Stimulated activated CD8-positive, alpha-beta memory T cell treated with anti-CD3 and anti-CD28 coated beads, Interleukin-7, amount 100 ng/mL, for 1 hour (primary cell): ENCODE data around the gene RAP1B.

ENCODE experiments used
- DNase-seq, 2 donors: peaks; one replicate each; pipeline ENCODE4 v3.0.0-alpha.2; 2020; ENCODE audit warnings: low read depth in 2 of 2

RAP1B gene

DNA sequence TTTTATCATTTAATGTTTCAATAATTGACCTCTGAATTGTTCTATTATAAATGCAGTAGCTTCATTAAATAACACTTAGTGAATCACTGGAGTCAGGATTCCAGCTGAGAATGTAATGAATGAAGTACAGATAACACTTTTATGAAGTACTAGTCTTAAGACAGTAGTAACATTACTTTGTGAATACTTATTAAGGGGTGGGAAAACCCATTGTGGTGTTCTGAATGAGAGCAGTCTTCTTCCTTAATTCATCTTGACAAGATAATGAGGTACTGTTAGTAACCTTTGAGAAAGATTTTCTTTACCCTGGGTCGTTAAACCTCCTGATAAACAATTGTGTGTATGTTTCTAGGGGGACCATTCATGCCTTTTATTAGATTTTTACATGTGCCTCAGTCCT is 88.8 kb downstream of the RAP1B start:
- no peak for DNase-seq
